Gastroesophageal sphincter (tissue), 4 donors: Measurements from ENCODE around the gene PHETA2. TPM values are rescaled to one million over a fixed set of nuclear protein-coding genes. Genes with fewer than 3 reads are reported as not detected.
"Not testable (repeated sequence)": the region's sequence is repeated elsewhere in the genome, so short reads cannot be mapped to it uniquely, and the experiment has no call there.

Experiments used
- ATAC-seq: fragments of 150-250 bp; one replicate; pipeline ENCODE4 v1.9.1; 2016; ENCODE audit warnings: mild to moderate bottlenecking, moderate library complexity
- H3K27ac ChIP-seq, 4 donors: fragments of 200-600 bp; sonication (generic) in 3 of 4; 1 replicate in 3 of 4; 2 replicates in 1 of 4; pipeline ENCODE4 v1.5.1; 2016 to 2019
- H3K27me3 ChIP-seq: fragments of 200-600 bp; sonication (generic); one replicate; pipeline ENCODE4 v1.5.1; 2019
- H3K36me3 ChIP-seq, 2 donors: fragments of 200-600 bp; sonication (generic); one replicate each; pipeline ENCODE4 v1.5.1; 2019; ENCODE audit warnings: control low read depth in 1 of 2
- H3K4me1 ChIP-seq, 3 donors: fragments of 200-600 bp; sonication (generic); 1 replicate in 2 of 3; 2 replicates in 1 of 3; pipeline ENCODE4 v1.5.1; 2016 to 2019; ENCODE audit warnings: control low read depth in 2 of 3
- H3K4me3 ChIP-seq, 2 donors: fragments of 200-600 bp; sonication (generic); one replicate each; pipeline ENCODE4 v1.5.1; 2019; ENCODE audit warnings: mild to moderate bottlenecking in 1 of 2, moderate library complexity in 1 of 2
- H3K9me3 ChIP-seq, 3 donors: fragments of 200-600 bp; sonication (generic); one replicate each; pipeline ENCODE4 v1.5.1; 2017 to 2019; ENCODE audit warnings: control low read depth in 2 of 3
- CTCF ChIP-seq, 4 experiments: fragments of 200-600 bp in 2 of 4; fragments of 450-650 bp in 2 of 4; sonication (generic) in 1 of 4; IDR thresholded peaks; one replicate each; pipeline ENCODE4 v1.5.1; 2017 to 2019; ENCODE audit warnings: antibody characterized with exemption in 4 of 4, mild to moderate bottlenecking in 2 of 4, moderate library complexity in 2 of 4
- EP300 ChIP-seq: sonication (generic); formaldehyde crosslinking; IDR thresholded peaks from one replicate; pipeline ENCODE4 v1.6.1; 2017; ENCODE audit warnings: antibody characterized with exemption, mild to moderate bottlenecking
- POLR2A ChIP-seq, 2 donors: fragments of 450-650 bp; IDR thresholded peaks; one replicate each; pipeline ENCODE4 v1.6.1; 2017; ENCODE audit warnings: antibody characterized with exemption in 2 of 2, mild to moderate bottlenecking in 2 of 2, moderate library complexity in 1 of 2
- POLR2AphosphoS5 ChIP-seq: sonication (generic); formaldehyde crosslinking; IDR thresholded peaks from one replicate; pipeline ENCODE4 v1.6.1; 2017; ENCODE audit warnings: antibody characterized with exemption
- WGBS, 2 donors: methylation state at CpG; one replicate each; pipeline ENCODE4 v1.1.5; 2018; ENCODE audit warnings: low coverage in 1 of 2; 5-methylcytosine and 5-hydroxymethylcytosine counted together
- total RNA-seq, 4 donors: library from RNA; depleted of rRNA; stranded (reverse); fragments of >200 nt; gene quantifications; one replicate each; pipeline ENCODE4 v1.1.0, GENCODE V29; 2016

The PHETA2 gene
- total RNA-seq, 4 donors from 2014 or later: 19.1 to 32.1 (median 21.1) TPM

GRCh38 chr22:42108848-42109247, 34.8 kb downstream of the PHETA2 start:
- WGBS, 2 donors: 43 to 79% methylated on average over 1 to 18 of the region's 18 CpGs
- no peak for TF ChIP-seq POLR2AphosphoS5
- TF ChIP-seq CTCF (IDR thresholded peaks at IDR 0.05): no peak
- TF ChIP-seq EP300: no peak
- TF ChIP-seq POLR2A (IDR thresholded peaks at IDR 0.05): no peak
- no peak overlapping the region for H3K4me3 ChIP-seq

GRCh38 chr22:42111798-42112197, 37.8 kb downstream of the PHETA2 start:
- Histone ChIP-seq H3K4me1 (no peaks in the 10 kb centered on the region), H3K27ac (no peak overlapping the region), H3K36me3 (no peaks in the 10 kb centered on the region), H3K4me3 (no peak overlapping the region), H3K9me3 (peaks cover 0 to 11% (median 0%) of the 10 kb centered on the region in 3 donors), H3K27me3 (no peaks in the 10 kb centered on the region)
- 80 to 87% methylated on average over 4 of the region's 4 CpGs for WGBS, 2 donors
- TF ChIP-seq EP300 (no peak), POLR2A (IDR thresholded peaks at IDR 0.05) (no peak), CTCF (IDR thresholded peaks at IDR 0.05) (no peak), POLR2AphosphoS5 (no peak)
- ATAC-seq: no peak

More at GRCh38 chr22:42108848-42109247, 34.8 kb downstream of the PHETA2 start:
- Histone ChIP-seq H3K9me3 (peaks cover 0 to 13% (median 0%) of the 10 kb centered on the region in 3 donors), H3K27ac (no peak overlapping the region), H3K36me3 (peaks cover 0 to 7% of the 10 kb centered on the region in 2 donors), H3K27me3 (no peaks in the 10 kb centered on the region), H3K4me1 (no peaks in the 10 kb centered on the region)
- no peak for ATAC-seq

GRCh38 chr22:42112793-42113192, 38.7 kb downstream of the PHETA2 start:
- H3K4me1 ChIP-seq, ATAC-seq, H3K27ac ChIP-seq, H3K36me3 ChIP-seq, H3K27me3 ChIP-seq, H3K4me3 ChIP-seq: not testable (repeated sequence)
- 13 to 19% methylated on average over 3 of the region's 4 CpGs for WGBS, 2 donors
- H3K9me3 ChIP-seq: peaks cover 0 to 11% (median 0%) of the 10 kb centered on the region in 3 donors

- no peaks in the 10 kb centered on the region for H3K4me1 ChIP-seq
- 61 to 84% methylated on average over 2 to 7 of the region's 7 CpGs for WGBS, 2 donors
- H3K27ac ChIP-seq: no peak overlapping the region
- no peaks in the 10 kb centered on the region for H3K27me3 ChIP-seq
- no peak for ATAC-seq
- peaks cover 0 to 11% (median 0%) of the 10 kb centered on the region in 3 donors for H3K9me3 ChIP-seq
- no peaks in the 10 kb centered on the region for H3K36me3 ChIP-seq
- no peak overlapping the region for H3K4me3 ChIP-seq
- TF ChIP-seq POLR2AphosphoS5 (no peak), POLR2A (IDR thresholded peaks at IDR 0.05) (no peak), CTCF (IDR thresholded peaks at IDR 0.05) (peak in 1 of 4 experiments; percentile 45), EP300 (no peak)
Observed at GRCh38 chr22:42114721-42115120, 40.7 kb downstream of the PHETA2 start.

- 72 to 85% methylated on average over 5 to 6 of the region's 6 CpGs for WGBS, 2 donors
- not testable (repeated sequence) for H3K4me1 ChIP-seq
Observed at GRCh38 chr22:42115420-42115830, 41.4 kb downstream of the PHETA2 start.

GRCh38 chr22:42116848-42117424, 42.9 kb downstream of the PHETA2 start:
- WGBS, 2 donors: 92 to 100% methylated on average over 1 to 3 of the region's 4 CpGs

More at GRCh38 chr22:42115420-42115830, 41.4 kb downstream of the PHETA2 start:
- H3K36me3 ChIP-seq, H3K4me3 ChIP-seq, H3K27ac ChIP-seq, ATAC-seq, H3K27me3 ChIP-seq: not testable (repeated sequence)
- H3K9me3 ChIP-seq: peaks cover 0 to 11% (median 0%) of the 10 kb centered on the region in 3 donors

GRCh38 chr22:42120231-42121021, 46.4 kb downstream of the PHETA2 start:
- not testable (repeated sequence) for ATAC-seq, H3K4me3 ChIP-seq, H3K27me3 ChIP-seq, H3K36me3 ChIP-seq, H3K4me1 ChIP-seq, H3K27ac ChIP-seq, H3K9me3 ChIP-seq
- WGBS, 2 donors: 63 to 74% methylated on average over 9 to 13 of the region's 15 CpGs

More at GRCh38 chr22:42116848-42117424, 42.9 kb downstream of the PHETA2 start:
- H3K36me3 ChIP-seq: no peaks in the 10 kb centered on the region
- no peaks in the 10 kb centered on the region for H3K4me1 ChIP-seq
- H3K4me3 ChIP-seq: no peak overlapping the region
- H3K9me3 ChIP-seq: peaks cover 0 to 11% (median 0%) of the 10 kb centered on the region in 3 donors
- TF ChIP-seq POLR2A (IDR thresholded peaks at IDR 0.05): no peak
- no peak for TF ChIP-seq EP300
- no peak for TF ChIP-seq CTCF (IDR thresholded peaks at IDR 0.05)
- no peak for TF ChIP-seq POLR2AphosphoS5
- no peak overlapping the region for H3K27ac ChIP-seq
- no peak for ATAC-seq
- no peaks in the 10 kb centered on the region for H3K27me3 ChIP-seq

- not testable (repeated sequence) for H3K27ac ChIP-seq, H3K27me3 ChIP-seq, H3K36me3 ChIP-seq, H3K9me3 ChIP-seq, H3K4me3 ChIP-seq, ATAC-seq, H3K4me1 ChIP-seq
- WGBS, 2 donors: no CpG with 5 or more reads among the region's 4 CpGs
Observed at GRCh38 chr22:42123529-42123928, 49.5 kb downstream of the PHETA2 start.
